SU-DHL-6 (cell line): ENCODE results near the gene UBL3.

ENCODE experiments used
- H2AFZ ChIP-seq: fragments of 200-600 bp; sonication (generic); 2 replicates; pipeline ENCODE4 v1.6.1; 2014; ENCODE audit warnings: low read depth, mild to moderate bottlenecking, moderate library complexity, mixed read lengths, antibody characterized with exemption, low read length; ENCODE audit not compliant: severe bottlenecking
- H3F3A ChIP-seq: fragments of 200-600 bp; shearing (Covaris generic); 2 replicates; pipeline ENCODE4 v1.6.0; 2016; ENCODE audit warnings: antibody characterized with exemption, mild to moderate bottlenecking; ENCODE audit not compliant: insufficient read depth
- H3K27ac ChIP-seq: fragments of 200-600 bp; sonication (generic); 2 replicates; pipeline ENCODE4 v1.5.1; 2016; ENCODE audit warnings: low read depth, mild to moderate bottlenecking, low read length, moderate library complexity, mixed read lengths
- H3K27me3 ChIP-seq: fragments of 200-600 bp; sonication (generic), shearing (Covaris generic); 2 replicates; pipeline ENCODE4 v1.6.0; 2014; ENCODE audit warnings: mild to moderate bottlenecking, low read length
- H3K36me3 ChIP-seq: fragments of 200-600 bp; sonication (generic); 2 replicates; pipeline ENCODE4 v1.6.1; 2014; ENCODE audit warnings: mild to moderate bottlenecking, low read length, mixed read lengths
- H3K4me2 ChIP-seq: fragments of 300-600, 200-600 bp; shearing (Covaris generic), sonication (generic); 2 replicates; pipeline ENCODE4 v1.6.0; 2014; ENCODE audit warnings: low read length, low read depth, mild to moderate bottlenecking; ENCODE audit not compliant: poor library complexity, severe bottlenecking
- H3K4me3 ChIP-seq: fragments of 200-600 bp; sonication (generic); 2 replicates; pipeline ENCODE4 v1.5.1; 2014; ENCODE audit warnings: antibody characterized with exemption, low read length, mild to moderate bottlenecking, mixed read lengths; ENCODE audit not compliant: insufficient read depth, poor library complexity, severe bottlenecking
- H3K79me2 ChIP-seq: fragments of 200-600 bp; sonication (generic); 2 replicates; pipeline ENCODE4 v1.6.1; 2014; ENCODE audit warnings: mild to moderate bottlenecking, low read length, moderate library complexity; ENCODE audit not compliant: insufficient read depth
- H3K9ac ChIP-seq: fragments of 200-600 bp; sonication (generic); 2 replicates; pipeline ENCODE4 v1.7.0; 2014; ENCODE audit warnings: mild to moderate bottlenecking, low read length
- H3K9me2 ChIP-seq: fragments of 200-600 bp; sonication (generic); replicated peaks from 2 replicates; pipeline ENCODE4 v1.6.1; 2014; ENCODE audit warnings: low read length; ENCODE audit not compliant: insufficient read depth
- H3K9me3 ChIP-seq: fragments of 200-600 bp; sonication (generic); 2 replicates; pipeline ENCODE4 v1.6.1; 2014; ENCODE audit warnings: low read length, mixed read lengths; ENCODE audit not compliant: insufficient read depth
- H4K20me1 ChIP-seq: fragments of 200-600 bp; sonication (generic); 2 replicates; pipeline ENCODE4 v1.6.1; 2014; ENCODE audit warnings: low read depth, mild to moderate bottlenecking, antibody characterized with exemption, low read length, moderate library complexity, mixed read lengths
- EZH2phosphoT487 ChIP-seq: fragments of 200-600 bp; sonication (generic), shearing (Covaris generic); conservative IDR thresholded peaks from 2 replicates; pipeline ENCODE4 v1.6.1; 2018; ENCODE audit warnings: mild to moderate bottlenecking, antibody characterized with exemption, low read length, moderate library complexity, mixed read lengths
- TF ChIP-seq, protein P1 (sequence below): fragments of 200-600 bp; sonication (generic); IDR thresholded peaks from one replicate; pipeline ENCODE4 v1.5.1; 2017; ENCODE audit warnings: antibody characterized with exemption, mild to moderate bottlenecking, low read length, moderate library complexity; ENCODE audit not compliant: insufficient read depth, poor library complexity, severe bottlenecking

Gene UBL3

DNA sequence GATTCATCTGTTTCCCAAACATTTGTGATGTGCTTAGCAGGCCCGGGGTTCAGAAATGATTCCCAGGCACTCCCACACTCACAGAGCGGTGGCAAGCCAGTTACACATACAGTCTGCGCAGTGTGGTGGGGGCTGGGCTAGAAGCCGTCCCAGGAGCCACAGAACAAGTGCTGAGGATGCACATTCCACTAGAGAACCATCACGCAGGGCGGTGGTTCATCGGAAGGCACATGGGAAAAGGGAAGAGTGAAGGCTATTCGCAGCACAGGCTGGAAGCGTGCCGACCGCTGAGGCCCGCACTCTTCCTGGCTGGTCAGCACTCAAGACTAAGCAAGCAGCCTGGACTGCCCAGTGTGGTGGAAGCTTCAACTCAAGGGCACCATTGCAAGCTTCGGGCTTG is 128.7 kb downstream of the UBL3 start:
- Histone ChIP-seq H3K4me2 (no peak overlapping the region), H3K4me3 (no peak overlapping the region), H2AFZ (no peak overlapping the region), H3K9ac (no peak overlapping the region), H4K20me1 (no peaks in the 10 kb centered on the region), H3K27ac (no peak overlapping the region), H3K79me2 (no peaks in the 10 kb centered on the region), H3K36me3 (no peaks in the 10 kb centered on the region), H3K9me2 (no peaks in the 10 kb centered on the region), H3K27me3 (no peaks in the 10 kb centered on the region), H3K9me3 (no peaks in the 10 kb centered on the region), H3F3A (no peaks in the 10 kb centered on the region)
- TF ChIP-seq EZH2phosphoT487 = no peak
- TF ChIP-seq, protein P1, sequence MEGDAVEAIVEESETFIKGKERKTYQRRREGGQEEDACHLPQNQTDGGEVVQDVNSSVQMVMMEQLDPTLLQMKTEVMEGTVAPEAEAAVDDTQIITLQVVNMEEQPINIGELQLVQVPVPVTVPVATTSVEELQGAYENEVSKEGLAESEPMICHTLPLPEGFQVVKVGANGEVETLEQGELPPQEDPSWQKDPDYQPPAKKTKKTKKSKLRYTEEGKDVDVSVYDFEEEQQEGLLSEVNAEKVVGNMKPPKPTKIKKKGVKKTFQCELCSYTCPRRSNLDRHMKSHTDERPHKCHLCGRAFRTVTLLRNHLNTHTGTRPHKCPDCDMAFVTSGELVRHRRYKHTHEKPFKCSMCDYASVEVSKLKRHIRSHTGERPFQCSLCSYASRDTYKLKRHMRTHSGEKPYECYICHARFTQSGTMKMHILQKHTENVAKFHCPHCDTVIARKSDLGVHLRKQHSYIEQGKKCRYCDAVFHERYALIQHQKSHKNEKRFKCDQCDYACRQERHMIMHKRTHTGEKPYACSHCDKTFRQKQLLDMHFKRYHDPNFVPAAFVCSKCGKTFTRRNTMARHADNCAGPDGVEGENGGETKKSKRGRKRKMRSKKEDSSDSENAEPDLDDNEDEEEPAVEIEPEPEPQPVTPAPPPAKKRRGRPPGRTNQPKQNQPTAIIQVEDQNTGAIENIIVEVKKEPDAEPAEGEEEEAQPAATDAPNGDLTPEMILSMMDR = no peak

DNA sequence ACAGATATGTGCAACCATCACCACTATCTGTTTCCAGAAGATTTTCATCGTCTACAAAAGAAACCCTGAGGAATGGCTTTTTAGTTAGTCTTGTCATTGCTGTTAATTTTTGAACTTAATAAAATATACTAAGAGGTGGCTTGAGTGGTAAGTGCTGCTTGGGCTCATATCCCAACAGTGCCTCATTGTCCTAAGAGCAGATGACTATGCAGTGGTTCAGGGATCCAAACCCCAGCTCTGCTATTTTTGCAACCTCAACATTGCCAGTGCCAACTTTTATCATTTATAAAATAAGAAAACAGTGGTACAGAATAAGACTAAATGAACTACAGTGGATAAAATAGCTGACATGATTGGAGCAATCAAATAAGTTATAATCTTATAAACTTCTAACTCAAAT is 131.7 kb downstream of the UBL3 start:
- Histone ChIP-seq H3K27me3 (no peaks in the 10 kb centered on the region), H3K36me3 (no peaks in the 10 kb centered on the region), H3K9me2 (no peaks in the 10 kb centered on the region), H4K20me1 (no peaks in the 10 kb centered on the region), H3K4me2 (no peak overlapping the region), H2AFZ (no peak overlapping the region), H3K27ac (no peak overlapping the region), H3K9me3 (no peaks in the 10 kb centered on the region), H3F3A (no peaks in the 10 kb centered on the region), H3K79me2 (no peaks in the 10 kb centered on the region), H3K4me3 (no peak overlapping the region), H3K9ac (no peak overlapping the region)
- TF ChIP-seq, protein P1 = no peak
- no peak for TF ChIP-seq EZH2phosphoT487

DNA sequence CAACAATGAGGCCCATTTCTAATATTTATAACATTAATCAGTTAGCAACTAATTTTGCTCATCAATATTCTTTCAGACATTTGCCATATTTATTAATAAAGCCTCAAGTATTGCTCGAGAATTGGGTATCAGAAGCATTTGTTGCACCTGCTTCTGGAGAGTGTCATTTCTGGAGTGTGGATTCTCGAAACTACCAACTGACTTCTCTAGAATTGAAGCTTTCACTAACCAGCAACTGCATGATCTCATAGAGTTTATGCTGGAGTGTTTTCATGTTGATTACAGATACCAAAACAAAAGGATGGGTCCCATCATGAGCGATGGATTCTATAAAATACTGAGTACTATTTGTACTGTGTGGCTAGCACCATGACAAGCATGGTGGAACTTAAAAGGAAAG is 133.9 kb downstream of the UBL3 start:
- no peak overlapping the region for H2AFZ ChIP-seq
- H3K27ac ChIP-seq = no peak overlapping the region
- H3F3A ChIP-seq = no peaks in the 10 kb centered on the region
- no peak overlapping the region for H3K4me2 ChIP-seq
- no peak for TF ChIP-seq EZH2phosphoT487
- TF ChIP-seq, protein P1 = no peak
- no peaks in the 10 kb centered on the region for H3K27me3 ChIP-seq
- H3K4me3 ChIP-seq = no peak overlapping the region
- H4K20me1 ChIP-seq = no peaks in the 10 kb centered on the region
- no peaks in the 10 kb centered on the region for H3K9me2 ChIP-seq
- H3K9ac ChIP-seq = no peak overlapping the region
- no peaks in the 10 kb centered on the region for H3K79me2 ChIP-seq
- H3K36me3 ChIP-seq = no peaks in the 10 kb centered on the region
- no peaks in the 10 kb centered on the region for H3K9me3 ChIP-seq
